HG03442 (cell line): ENCODE data around the gene DUSP22.
A peak's percentile ranks its signal among the peaks of the same experiment; 100 is the strongest.

Experiments used
- ATAC-seq: cut with Tn5 transposase; IDR thresholded peaks from one replicate; pipeline ENCODE4 v1.9.1; 2021; ENCODE audit warnings: mild to moderate bottlenecking, moderate library complexity; ENCODE audit not compliant: unreplicated experiment

The DUSP22 gene

DNA sequence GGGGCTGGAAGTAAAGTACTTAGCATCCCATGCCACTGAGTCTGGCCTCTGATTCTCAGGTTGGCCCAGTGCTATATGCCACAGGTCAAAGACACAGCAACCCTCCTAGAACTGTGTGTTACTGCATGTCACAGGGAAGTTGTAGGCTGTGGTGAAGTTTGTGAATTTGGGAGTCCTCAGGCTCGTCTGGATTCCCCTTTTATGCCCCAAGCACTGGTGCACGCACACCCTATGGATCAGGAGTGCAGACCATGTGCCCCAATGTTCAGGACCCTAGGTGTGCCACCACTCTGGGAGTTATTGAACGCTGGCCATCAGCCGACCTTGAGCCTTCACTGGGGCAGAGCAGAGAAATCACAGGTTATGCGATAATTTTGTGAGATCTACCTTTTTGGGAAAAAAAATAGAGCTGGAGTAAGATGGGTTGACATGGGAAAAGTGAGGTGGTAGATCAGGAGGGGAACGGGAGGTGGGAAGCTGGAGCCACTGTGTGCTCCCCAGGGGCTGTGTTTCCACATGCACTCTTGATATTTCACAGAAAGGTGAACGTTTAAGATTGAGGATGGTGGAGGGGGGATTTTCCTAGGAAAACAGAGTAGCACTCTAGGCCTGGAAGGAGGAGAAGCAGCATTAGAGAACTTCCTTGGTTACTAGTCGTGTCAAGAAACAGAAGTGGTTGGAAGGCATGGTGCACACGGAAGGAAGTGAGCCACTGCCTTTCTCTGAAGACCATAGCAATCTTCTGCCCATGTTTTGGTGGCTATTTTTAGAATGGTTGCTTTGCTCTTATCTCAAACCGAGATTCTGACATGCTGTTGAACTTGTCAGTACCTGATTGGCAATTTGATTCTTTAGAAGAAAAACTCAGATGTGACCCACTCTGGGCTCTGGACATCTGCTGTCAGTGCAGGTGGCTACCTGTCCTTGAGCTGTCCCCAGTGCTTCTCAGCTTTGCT lies 44.1 kb downstream of the DUSP22 start:
- ATAC-seq: peak; percentile 33

DNA sequence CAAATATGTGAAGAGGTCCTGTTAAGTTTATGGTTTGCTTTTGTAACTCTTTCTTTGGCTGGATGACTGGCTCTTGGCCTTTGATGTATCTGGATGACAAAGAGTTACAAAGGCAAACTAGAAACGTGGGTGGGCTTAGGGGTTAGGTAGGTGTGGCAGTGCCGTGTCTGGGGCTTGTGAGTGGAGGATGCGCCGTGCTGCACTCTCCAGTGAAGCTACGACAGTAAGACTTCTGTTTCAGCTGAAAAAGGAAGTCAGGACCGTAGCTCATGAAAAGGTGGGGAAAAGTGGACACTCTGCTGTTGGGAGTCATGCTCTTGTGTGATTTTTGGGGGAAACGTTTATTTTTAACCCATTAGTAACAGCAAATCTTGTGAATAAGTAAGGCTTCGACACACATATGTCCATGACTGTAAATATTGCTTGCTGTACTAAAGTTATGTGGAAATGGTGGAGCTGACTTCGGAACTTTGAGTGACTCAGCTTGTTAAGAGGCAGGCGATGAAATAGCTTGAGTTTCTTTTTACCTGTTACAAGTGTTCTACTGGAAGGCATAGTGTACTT lies 45.6 kb downstream of the DUSP22 start:
- ATAC-seq: no peak

DNA sequence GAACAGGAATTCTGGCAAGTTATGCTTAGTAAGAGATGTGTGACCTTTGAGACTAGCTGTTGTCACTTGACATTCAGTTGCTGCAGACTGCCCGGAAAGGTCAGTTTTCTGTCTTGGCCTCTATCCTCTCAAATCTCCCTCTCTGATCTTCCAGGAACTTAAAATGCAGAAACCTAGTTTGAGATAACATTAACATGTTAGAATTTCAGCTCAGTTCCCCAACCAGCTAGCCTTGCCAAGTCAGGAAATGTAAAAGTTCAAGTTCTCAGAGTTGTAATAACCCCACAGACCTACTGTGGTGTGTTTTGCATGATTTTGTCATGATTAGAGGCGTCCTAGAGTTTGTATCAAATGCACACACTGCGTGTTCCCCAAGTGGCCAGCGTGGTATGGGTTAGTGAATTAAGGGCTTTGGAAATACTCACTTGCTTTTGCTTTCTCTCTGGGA lies 46.6 kb downstream of the DUSP22 start:
- no peak for ATAC-seq

DNA sequence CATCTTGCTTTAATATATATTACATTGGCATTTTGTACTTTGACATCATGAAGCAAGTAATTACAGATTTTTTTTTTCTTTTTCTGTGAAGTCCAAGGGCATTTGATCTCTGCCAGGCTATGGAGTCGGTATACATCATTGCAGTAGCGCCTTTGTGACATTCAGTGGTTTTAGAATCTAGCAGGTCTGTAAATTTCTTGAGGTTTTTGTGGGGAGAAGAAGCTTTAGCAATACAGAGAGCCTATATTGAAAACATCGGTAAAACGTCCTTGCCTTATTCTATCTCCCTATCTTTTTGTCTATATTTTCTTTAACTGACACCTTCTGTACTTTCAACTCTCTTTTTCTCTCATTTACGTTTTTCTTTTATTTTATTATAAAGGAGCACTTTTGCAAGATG lies 47.2 kb downstream of the DUSP22 start:
- peak; percentile 11 for ATAC-seq

DNA sequence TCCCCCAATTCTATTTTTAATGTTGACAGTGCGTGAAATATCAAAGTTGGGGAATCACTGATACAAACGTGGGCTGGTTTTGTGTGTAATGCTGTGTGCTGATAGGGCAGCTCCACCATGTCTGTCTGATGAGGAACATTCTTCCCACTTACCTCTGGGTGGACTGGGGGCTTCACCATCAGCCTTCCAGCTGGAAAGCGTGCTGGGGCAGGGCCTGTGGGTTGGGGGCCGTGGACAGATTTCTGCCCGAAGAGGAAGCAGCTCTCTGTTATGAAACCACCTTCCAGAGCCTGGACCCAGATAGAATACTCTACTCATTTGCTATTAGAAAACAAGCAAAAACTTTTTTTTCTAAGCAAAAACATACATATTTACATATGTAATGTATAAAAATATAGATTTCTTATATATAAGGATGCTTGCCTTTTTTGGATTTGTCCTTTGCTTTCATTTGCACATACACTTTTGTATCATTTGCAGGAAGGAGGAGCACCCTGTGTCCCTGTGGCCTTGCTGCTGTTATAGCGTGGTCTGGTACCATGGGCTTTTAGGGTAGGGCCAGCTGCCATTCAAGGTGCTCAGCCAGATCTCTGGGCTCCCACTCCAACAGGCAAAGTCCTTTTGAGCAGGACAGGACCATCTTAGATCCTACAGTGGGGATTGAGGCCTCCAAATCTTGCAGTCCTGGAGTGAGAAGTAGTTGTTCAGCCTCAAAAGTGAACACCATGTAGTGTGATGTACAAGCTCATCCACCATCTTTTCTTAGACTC lies 48.1 kb downstream of the DUSP22 start:
- no peak for ATAC-seq

DNA sequence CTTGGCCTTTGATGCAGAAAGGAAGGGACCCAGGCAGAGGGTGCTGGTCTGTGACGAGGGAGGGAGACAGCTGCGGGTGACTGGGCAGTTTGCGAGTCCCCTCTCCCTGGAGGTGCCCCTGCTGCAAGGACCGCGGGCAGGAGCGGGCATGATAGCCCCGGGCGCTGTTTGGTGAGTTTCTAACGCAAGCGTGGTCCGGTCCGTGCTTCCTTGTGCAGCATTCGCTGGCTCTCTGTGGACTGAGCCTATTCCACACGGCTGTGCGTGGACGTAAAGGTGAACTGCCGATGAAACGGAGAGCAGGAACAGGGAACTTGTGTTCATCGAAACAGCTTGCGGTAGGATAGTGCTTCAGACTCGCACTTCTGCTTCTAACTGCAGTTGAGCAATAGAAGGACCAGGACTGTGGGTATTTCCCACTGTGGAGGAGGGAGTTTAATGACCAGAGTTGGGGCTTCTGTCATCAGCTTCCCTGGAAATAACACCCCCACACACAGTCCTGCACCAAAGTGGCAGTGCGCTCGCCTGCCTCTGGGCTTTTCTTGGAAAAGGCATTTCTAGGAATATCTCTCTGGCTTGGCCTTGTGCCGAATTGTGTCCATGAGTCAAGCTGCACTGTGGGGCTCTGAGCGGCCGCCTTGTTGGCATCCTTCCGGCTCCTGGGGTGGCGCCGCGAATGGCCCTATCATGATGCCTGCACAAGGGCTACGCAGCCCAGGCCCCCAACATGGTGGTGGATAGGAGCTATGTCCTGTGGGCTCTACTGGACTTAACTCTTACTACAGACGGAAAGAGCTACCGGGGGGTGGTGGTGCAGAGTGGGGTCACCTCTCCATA lies 48.9 kb downstream of the DUSP22 start:
- ATAC-seq: peak; percentile 34

DNA sequence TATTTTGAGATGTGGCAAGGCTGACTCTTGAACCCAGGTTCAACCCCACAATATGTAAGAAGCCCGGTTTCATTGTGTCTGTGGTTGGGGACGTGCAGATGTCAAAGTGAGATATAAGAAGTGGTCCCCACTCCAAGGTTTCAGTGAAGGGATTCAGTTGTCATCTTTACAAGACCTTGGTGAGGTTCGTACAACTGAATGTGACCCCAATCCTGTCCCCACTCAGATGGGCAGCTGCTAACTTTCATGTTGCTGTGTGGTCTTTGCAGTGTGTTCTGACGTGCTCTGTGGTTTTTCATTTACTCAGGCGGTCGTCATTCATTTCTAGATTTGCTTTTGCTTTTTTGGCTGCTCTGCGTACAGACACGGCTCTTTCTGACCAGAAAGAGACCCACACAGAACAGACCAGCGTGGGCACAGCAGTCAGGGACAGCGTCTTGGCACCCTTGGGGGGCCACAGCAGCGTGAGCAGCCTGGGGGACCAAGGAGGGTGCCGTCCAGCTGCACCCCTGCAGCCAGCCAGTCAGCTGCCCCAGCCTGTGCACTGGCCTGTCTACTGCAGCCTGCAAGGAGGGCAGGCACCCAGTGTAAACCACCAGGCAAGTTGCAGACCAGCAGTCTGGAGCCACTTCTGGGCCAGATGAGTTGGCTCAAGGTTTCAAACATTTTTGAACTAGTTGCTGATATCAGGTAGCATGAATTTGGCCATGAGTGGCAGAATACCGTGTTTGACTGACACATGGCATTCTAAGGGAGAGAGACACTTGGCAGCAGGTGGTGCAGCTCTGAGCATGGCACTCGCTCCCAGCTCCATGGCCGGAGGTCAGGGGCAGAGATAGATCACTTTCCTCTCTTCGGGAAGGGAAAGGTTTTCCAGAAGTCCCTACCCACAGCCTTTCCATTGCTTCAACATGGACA lies 49.9 kb downstream of the DUSP22 start:
- ATAC-seq: peak; percentile 56

DNA sequence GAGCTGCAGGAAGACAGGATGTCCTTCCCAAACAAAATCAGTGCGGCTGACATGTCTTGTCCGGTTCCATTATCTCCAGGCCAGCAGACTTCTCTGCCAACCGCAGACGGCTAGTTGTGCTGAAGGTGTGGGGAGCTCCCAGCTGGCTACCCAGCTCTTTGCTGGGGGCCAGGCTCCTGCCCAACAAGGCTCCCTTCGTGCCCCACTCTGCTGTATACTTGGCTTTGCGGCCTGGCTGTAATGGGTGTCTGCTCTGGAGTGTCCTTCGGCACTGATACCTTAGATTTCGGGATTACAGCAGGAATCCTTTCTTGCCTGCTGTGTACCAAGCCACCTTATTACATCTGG lies 50.5 kb downstream of the DUSP22 start:
- ATAC-seq: no peak

DNA sequence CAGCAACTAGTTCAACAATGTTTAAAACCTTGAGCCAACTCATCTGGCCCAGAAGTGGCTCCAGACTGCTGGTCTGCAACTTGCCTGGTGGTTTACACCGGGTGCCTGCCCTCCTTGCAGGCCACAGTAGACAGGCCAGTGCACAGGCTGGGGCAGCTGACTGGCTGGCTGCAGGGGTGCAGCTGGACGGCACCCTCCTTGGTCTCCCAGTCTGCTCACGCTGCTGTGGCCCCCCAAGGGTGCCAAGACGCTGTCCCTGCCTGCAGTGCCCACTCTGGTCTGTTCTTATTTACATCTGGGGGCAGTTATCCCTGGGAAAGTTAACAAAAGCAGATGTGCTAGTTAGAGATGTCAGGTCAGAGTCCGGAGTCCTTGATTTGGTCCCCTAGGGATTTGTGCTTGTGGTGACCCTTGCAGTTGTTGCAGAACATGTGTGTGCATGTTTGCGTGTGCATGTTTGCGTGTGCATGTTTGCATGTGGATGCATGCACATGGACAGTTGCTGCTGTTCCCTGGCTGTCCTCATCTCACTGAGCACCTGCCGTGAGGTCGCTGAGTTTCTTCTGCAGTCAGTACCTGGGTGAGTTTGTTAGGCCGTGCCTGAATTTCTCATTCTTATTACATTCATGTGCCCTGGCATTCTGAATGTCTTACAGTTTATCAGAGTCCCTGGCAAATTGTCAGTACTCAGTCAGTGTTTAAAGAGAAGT lies 51.1 kb downstream of the DUSP22 start:
- ATAC-seq: no peak

DNA sequence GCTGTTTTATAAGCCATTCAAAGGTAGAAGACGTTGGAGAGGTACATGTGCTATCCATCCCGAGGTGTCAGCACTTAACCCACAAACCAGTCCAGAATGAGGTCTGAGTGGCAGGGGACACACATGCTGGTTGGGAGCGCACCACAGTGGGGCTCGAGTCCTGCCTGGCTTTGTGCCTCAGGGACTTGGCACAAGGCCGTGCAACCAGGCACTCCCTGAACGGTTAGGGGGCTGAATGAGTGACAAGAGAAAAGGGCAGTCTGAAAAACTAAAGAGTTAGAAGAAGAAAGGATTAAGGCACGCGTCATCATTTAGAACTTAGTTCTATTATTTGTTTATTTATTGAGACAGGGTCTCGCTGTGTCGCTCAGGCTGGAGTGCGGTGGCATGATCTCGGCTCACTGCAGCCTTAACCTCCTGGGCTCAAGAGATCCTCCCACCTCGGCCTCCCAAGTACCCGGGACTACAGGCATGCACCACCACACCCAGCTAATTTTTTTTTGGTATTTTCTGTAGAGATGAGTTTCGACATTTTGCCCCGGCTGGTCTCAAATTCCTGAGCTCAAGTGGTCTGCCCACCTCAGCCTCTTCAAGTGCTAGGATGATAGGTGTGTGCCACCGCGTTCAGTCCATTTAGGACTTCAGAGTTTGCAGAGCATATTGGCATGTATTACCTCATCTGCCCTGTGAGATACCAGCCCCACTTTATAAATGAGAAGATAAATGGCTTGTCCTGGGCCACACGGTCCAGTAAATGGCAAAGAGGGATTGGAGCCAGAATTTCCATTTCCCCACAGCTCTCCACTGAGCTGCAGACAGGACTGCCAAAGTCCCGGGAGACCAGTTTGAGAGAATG lies 51.9 kb downstream of the DUSP22 start:
- no peak for ATAC-seq

DNA sequence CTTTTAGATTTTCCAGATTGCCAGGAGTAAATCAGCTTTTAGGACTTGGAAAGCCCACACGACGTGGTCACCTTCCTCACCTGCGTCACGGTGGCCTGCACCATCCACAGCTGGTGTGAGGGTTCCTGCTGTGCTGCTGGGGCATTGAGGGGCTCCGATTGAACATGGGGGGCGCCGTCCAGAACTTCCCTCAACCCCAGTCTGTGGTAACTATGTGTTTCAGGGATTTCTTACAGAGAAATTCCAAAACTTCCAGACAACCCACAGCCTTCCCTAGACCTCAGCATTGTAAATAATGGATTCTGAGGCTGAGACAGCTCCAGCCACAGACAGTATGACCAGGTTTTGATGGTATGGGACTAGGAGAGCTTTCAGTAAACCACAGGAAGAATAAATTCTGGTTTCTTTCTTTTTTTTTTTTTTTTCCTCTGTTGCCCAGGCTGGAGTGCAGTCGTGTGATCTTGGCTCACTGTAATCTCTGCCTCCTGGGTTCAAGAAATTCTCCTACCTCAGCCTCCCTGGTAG lies 52.6 kb downstream of the DUSP22 start:
- no peak for ATAC-seq

DNA sequence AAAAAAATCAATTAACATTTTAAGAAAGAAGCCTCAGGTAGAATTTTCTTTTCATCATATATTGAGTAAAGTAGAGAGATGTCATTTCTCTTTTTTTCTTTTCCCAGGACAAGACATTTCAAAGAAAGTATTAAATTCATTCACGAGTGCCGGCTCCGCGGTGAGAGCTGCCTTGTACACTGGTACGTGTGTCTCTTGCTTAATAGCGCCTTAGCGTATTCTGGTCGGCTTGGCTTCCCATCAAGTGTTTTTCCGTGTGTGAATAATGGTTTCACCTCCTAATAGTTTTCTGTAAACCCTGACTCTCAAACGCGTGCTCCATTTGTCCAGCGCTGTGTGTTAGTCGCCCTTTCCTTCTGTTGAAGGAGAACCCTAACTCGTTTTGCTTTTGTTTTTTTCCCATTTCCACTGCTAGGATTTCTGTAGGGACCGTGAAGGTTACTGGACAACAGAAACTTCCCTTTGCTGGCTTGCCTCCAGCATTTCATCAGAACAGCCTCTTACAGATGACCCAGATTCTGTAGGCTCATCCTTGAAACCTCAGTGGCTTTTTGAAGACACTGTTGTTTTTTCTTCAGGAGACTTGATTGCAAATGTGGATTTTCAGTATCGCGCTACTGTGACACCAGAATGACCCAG lies 53.6 kb downstream of the DUSP22 start:
- ATAC-seq: no peak

DNA sequence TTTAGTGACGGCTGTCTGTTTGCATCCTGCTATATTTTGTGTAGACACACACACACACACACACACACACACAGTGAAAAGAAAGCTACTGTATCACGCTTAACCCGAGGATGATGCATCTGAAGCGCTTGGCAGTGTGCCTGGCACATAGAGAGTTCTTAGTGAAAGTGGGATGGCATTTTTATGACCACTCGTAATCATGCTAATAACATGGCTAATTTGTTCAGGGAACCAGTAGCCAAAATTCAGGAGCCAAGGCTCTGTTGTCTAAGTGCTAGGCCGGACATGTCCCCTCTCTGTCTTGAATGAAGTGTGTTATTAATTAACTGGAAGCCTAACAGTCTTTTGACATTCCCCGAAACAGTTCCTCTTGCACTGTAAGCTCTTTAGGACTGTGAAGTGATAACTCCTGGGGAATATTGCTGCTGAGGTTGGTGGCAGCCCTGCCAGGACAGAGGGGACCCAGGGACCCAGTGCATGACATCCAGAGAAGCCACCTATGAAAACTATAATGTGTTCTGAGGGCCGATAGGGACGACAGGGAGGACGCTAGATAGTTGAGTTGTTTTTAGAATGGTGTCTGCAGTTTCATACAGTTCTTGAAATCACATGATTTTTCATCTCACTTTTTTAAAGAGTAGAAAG lies 54.2 kb downstream of the DUSP22 start:
- no peak for ATAC-seq

DNA sequence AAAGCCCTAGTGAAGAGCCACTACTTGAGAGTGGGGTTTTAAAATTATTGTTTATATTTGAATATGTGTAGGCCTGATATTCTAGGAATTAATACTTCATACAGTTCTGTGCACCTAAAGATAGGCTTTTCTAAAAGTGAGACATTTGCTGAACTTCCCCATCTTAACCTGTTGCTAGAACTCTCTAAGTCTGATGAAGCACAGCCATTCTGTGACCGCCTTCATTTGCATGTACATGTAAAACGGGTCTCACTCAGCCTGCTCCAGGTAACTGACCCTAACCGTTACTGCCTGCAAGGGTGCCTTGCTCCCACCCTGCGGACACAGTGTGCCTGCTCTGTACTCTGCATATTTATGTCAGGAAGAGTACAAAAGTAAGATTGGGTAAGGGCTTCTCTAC lies 54.9 kb downstream of the DUSP22 start:
- ATAC-seq: peak; percentile 82

DNA sequence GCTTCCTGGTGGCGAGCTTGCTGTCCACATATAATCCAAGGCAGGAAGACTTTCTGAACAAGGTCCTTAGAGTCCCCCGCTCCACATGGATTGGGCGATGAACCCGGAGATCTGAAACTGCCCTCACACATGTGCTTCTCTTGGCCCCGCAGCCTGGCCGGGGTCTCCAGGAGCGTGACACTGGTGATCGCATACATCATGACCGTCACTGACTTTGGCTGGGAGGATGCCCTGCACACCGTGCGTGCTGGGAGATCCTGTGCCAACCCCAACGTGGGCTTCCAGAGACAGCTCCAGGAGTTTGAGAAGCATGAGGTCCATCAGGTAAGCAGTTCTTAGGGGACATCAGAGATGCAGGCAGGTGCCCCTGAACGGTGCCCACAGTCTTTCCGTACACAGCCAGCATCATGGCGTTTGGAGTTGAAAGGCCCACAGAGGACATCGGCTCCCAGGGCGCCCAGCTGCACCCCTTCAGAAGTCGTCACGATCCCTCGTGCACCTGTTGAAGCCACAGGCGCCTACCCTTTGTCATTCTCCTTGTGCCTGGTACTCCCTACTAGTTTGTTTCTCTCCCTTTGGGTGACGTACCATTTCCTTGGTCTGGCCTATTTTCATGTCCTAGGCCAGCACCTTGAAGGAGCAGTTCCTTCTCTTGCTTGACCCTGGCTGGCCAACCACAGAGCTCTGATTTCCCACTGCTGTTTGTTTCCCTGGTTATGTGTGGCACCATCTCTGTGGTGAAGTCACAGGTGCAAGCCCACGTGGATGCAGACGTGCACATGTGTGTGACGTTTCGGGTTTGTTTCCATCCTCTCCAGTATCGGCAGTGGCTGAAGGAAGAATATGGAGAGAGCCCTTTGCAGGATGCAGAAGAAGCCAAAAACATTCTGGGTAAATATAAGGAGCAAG lies 55.9 kb downstream of the DUSP22 start:
- no peak for ATAC-seq

DNA sequence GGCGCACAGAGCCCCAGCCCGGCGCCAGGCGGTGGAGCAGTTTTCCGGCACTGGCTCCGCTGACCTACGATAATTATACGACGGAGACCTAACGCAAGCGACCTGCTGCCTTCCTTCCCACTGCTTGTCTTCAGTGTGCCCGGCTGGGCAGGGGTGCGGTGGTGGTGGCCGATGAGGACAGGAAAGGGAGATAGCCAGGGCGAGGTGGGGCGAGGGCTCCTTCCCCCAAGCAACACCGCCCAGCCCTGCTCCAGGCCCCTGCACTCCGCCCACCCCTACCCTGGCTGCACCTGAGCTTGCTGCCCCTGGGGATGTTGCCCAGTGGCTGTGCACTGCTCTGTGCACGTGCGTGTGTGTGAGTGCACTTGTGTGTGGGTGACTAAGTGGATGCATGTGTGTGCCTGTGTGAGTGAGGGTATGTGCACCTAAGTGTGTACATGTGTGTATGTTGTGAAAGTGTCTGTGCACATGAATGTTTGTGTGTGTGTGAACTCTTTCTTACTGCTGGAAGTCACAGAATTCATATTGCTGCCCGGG lies 56.6 kb downstream of the DUSP22 start:
- ATAC-seq: no peak
